ENCODE data around the gene FAM120B.

FAM120B gene

GRCh38 chr6:170361335-170361734 is 54.8 kb downstream of the FAM120B start:
- DNase-seq (ENCODE audit: low read depth) = no peak
- no peak for TF ChIP-seq CTCF (IDR thresholded peaks at IDR 0.05; ENCODE audit: insufficient read depth, low read depth, low read length, missing control alignments)
- H3K4me3 ChIP-seq (ENCODE audit: low read length) = no peak overlapping the region

DNA sequence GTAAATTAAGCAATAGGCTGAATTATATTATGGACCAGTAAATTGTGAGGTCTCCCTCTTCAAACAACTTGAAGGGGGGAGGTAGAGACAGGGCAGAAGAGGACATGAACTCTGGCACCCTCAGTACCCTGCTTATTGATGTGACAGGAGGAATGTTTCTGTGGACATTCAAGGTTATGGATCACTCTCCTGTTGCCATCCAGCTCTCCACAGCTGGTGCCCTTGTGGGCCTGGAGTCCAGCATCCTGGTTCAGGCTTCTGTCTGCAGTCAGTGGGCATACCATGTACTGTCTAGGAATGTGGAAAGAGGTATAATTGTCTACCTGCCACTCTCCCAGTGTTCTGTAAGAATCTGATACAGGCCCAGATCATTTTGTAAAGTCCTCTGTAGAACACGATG is 55.6 kb downstream of the FAM120B start:
- no peak overlapping the region for H3K4me3 ChIP-seq (ENCODE audit: low read length)
- TF ChIP-seq CTCF (IDR thresholded peaks at IDR 0.05; ENCODE audit: insufficient read depth, low read depth, low read length, missing control alignments) = no peak
- no peak for DNase-seq (ENCODE audit: low read depth)

DNA sequence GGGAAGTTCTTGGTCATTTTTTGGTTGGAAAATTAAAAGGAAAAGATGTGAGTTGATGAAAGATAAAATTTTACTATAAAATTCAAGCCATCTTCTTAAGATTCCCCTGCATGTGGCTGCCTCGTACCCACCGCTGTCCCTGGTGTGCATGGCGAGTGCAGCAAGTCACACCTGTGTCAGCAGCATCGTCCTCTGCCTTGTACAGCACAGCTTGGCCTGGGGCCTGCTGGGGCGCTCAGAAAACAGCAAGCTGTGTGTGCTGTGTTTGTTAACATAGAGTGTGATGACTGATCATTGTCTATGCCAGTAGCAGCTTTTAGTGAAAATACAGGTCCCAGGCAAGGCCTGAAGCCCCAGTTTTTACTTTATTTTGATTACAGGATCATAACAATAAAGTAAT is 56.7 kb downstream of the FAM120B start:
- no peak for TF ChIP-seq CTCF (IDR thresholded peaks at IDR 0.05; ENCODE audit: insufficient read depth, low read depth, low read length, missing control alignments)
- no peak overlapping the region for H3K4me3 ChIP-seq (ENCODE audit: low read length)
- no peak for DNase-seq (ENCODE audit: low read depth)

DNA sequence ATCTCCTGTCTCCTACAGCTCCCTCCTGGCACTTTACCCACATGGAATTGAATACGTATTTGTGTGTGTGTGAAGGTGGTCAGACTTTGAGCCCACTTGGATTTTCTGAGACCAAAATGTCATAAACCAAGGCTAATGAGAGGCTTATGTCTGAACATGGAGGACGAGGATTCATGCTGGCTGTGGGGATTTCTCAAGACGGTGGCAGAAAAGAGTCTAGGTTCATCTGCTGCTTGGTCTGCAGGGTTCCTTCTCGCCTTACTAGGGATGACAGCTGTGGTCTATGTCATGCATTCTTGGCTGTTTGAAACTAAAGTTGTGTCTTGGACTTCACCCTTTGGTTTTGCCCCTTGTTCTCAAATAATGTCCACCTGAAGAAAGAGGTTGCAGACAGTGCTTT is 58.6 kb downstream of the FAM120B start:
- no peak for DNase-seq (ENCODE audit: low read depth)
- no peak for TF ChIP-seq CTCF (IDR thresholded peaks at IDR 0.05; ENCODE audit: insufficient read depth, low read depth, low read length, missing control alignments)
- no peak overlapping the region for H3K4me3 ChIP-seq (ENCODE audit: low read length)

- H3K4me3 ChIP-seq (ENCODE audit: low read length) = no peak overlapping the region
- TF ChIP-seq CTCF (IDR thresholded peaks at IDR 0.05; ENCODE audit: insufficient read depth, low read depth, low read length, missing control alignments) = no peak
- no peak for DNase-seq (ENCODE audit: low read depth)
These were observed 59.0 kb downstream of the FAM120B start for GRCh38 chr6:170365593-170365992.

DNA sequence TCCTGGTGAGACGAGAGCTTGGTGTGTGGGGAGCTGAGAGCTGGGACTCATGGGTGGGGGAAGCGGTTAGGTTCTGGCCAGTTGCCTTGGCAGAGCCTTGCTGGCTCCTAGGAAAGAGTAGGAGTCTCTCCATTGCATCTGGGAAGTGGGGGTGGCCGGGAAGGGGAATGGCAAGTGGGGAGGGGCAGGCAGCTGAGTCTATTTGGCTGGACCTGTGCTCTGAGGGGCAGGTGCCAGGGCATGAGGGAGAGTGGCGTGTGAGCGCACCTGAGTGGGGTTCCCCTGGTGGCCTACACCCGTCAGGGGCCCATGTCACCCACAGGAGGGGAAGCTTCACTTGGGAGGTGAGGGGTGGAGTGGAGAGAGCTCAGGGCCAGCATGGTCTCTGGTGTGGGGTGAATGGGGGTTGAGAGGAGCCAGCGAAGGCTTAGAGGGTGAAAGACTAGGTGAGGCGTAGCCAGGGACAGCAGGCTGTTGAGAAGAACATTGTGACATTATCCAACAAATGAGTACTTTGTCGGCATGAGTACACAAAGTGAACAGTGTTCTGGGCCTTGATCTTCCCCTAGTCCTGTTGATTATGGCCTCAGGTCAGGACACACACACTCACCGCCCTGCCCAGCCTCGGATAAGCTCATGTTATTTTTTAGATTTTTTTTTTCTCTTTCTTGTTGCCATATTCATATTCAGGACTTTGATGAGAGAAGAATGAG is 59.8 kb downstream of the FAM120B start:
- DNase-seq (ENCODE audit: low read depth) = no peak
- no peak for TF ChIP-seq CTCF (IDR thresholded peaks at IDR 0.05; ENCODE audit: insufficient read depth, low read depth, low read length, missing control alignments)
- no peak overlapping the region for H3K4me3 ChIP-seq (ENCODE audit: low read length)

DNA sequence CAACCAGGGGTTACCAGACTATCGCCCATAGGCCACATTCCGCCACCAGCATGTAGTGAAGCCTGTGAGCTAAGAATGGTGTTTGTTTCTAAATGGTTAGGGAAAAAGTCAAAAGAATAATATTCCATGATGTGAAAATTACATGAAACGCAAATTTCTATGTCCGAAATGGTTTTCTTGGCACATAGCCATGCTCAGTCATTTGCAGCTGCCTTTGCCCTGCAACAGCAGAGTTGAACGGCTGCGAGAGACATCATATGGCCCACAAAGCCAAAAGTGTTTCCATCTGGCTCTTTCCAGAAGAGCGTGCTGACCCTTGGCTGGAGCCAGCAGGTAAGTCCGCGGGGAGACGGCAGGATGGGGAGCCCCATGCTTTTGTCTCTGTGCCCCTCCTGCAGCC is 60.7 kb downstream of the FAM120B start:
- TF ChIP-seq CTCF (IDR thresholded peaks at IDR 0.05; ENCODE audit: insufficient read depth, low read depth, low read length, missing control alignments) = no peak
- no peak for DNase-seq (ENCODE audit: low read depth)
- no peak overlapping the region for H3K4me3 ChIP-seq (ENCODE audit: low read length)

Measured in epithelial cell of esophagus (primary cell).